GM21619 (cell line): ENCODE measurements around the gene HENMT1.

Experiments used
- ATAC-seq: cut with Tn5 transposase; IDR thresholded peaks from one replicate; pipeline ENCODE4 v1.9.1; 2021; ENCODE audit not compliant: unreplicated experiment

HENMT1 gene

DNA sequence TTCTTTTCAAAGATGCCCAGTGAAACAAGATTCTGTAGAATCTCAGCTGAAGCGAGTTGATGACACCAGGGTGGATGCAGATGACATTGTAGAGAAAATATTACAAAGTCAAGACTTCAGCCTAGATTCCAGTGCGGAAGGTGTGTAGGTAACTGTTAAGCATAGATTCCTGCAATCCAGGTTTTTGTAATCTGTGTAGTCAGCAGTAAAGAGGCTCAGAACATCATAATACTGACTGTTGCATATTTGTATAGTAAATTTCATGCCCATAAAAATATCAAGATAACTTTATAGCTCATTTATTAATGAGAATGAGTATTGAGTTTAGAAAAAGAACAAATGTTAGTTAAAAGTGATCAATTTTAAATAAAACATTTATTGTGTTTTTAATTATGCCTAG is 32.2 kb downstream of the HENMT1 start:
- ATAC-seq: no peak

DNA sequence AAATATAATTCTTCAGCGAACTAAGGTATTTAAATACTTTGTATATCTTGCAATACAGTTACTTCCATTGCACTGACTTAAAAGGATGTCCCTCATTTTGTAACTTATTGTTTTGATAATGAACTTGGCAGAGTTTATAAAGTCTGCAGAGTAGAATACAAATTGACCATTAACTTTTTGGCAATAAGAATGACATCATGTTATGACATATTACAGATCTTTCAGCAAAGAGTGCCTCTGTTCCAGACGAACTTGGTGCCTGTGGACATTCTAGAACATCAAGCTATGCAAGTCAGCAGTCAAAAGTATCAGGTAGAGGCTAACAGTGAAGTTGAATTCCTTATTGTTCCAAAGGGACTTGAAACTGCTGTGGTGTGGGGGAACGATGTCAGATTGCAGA is 32.9 kb downstream of the HENMT1 start:
- ATAC-seq: no peak

DNA sequence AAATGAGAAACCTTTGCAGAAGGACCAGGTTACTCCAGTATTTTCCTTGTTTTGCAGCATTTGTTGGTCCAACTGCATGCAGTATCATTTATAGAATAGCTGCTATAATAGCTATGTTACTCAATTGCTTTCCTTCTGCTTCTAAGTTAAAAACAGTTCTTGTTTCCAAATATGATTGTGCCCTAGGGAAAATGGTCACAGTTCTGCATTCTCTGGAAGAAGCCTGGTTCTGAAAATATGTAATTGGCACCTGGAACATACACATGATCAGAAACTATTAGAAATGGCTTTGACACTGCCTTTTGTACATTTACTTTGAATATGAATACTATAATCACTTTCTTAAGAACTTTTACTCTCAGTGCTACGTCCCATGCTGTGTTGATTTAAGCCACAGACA is 33.6 kb downstream of the HENMT1 start:
- ATAC-seq: no peak

DNA sequence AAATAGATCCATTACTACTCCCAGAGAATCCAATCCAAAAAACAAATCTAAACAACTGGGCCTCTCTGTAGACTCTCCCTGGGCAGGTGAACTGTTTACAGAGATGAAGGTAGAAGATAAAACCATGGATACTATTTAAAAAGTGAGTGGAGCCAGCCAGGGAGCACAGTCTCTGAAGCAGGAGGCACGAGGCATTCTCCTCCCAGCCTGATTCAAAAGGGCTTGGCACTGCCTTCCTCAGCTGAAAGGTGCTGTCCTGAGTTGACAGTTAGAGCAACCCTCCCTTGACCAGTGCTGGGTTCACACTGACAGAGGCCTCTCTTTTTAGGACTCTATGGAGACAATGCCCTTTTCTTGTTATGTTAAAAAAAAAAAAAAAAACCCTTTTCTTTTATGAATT is 36.8 kb downstream of the HENMT1 start:
- no peak for ATAC-seq

DNA sequence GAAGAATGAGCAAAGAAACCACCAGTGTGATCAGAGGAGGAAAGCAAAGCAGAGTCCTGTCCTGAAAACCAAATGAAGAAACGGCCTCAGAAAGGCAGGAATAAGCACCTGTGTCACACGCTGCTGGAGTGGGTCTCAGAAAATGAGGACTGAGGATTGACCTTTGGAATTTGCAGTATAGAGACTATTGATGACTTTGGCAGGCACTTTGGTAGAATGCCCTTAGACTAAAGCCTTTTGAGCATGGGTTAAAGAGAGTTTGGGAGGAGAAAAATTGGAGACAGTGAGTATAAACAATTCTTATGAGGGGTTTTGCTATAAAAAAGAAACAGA is 43.2 kb downstream of the HENMT1 start:
- no peak for ATAC-seq

DNA sequence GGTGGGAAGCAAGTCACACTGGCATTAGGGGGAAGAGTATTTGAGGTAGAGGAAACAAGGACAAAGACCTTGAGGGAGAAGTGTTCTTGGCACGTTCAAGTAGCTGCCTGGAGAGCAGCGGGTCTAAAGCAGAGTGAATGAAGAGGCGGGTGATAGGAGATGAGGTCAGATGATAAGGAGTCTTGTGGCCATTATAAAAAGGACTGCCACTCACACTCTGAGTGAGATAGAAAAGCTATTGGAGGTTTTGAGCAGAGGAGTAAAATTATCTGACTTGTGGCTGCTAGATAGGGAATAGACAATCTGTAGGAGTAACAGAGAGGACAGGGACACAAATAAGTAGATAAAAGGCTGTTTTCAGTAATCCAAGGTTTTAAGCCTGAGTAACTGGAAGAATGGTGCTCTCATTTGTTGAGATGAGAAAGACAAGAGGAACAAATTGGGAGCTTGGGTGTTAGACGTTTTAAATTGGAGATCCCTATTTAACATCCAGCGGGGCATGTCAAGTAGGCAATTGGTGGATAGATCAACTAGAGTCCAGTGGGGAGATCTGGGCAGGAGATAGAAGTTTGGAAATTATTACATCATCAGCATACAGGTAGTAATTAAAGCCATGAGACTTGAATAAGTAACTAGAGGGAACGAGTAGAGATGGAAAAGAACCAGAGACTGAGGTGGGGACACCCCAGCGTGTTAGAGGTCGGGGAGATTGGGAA is 43.7 kb downstream of the HENMT1 start:
- ATAC-seq: no peak

DNA sequence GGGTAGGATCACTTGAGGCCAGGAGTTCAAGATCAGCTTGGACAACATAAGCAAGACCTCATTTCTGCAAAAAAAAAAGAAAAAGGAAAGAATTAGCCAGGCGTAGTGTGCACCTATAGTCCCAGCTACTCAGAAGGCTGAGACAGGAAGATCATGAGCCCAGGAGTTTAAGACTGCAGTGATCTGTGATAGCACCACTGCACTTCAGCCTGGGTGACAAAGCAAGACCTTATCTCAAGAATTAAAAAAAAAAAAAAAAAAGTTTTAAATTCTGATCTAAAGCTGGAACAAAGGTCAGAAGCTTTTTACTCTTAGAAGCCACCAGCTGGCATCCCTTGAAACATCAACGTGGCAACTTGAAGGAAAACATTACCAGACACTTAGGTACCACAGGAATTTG is 45.3 kb downstream of the HENMT1 start:
- ATAC-seq: no peak

DNA sequence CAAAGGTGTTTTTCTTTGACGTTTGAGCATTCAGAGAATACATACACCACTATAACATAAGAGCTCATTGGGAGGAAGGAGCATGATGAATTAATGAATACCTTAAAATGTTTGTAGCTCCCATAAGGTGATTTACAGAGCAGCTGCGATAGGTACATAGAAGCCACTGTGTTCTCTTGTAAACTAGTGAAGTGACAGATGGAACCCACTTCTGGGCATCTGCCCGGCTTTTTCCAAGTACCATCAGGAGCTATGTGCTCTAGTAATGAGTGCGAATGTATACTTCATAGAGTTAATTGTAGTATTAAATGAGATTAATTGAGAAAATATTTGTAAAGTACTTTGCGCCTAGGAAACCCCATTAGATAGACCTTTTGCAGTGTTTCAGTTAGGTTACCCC is 48.4 kb downstream of the HENMT1 start:
- no peak for ATAC-seq

DNA sequence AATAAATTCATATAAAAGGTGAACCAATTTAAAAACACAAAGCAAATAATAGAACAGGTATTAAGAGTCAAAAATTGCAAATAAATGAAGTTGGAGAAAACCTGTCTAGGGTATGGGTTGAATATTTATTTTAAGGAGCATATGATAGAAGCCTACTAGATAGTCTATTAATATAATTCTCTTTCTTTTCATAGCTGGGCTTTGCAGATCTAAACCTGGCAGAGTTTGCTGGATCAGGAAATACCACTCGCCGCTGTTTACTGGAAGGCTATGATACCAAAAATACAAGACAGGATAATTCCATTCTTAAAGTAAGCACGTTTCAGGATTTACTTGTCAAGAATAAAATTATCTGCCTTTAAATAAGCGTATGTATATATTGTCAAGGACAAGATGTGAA is 48.9 kb downstream of the HENMT1 start:
- no peak for ATAC-seq

DNA sequence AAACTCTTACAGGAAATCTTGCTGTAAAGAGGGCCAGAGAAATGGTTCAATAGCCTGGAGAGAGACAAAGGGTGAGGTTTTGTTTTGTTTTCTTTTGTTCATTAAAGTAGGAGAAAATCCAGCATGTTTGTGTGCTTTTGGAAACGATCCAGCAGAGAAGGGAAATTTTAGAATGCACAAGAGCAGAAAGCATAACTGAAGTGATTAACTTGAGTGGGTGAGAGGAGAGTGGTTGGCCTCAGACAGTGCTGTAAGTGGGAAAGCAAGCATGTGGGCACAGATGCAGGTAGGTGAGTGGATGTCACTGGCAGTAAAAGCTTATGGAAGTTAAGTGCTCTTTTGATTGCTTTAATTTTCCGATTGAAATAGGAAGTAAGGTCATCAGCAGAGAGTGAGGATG is 50.8 kb downstream of the HENMT1 start:
- no peak for ATAC-seq

DNA sequence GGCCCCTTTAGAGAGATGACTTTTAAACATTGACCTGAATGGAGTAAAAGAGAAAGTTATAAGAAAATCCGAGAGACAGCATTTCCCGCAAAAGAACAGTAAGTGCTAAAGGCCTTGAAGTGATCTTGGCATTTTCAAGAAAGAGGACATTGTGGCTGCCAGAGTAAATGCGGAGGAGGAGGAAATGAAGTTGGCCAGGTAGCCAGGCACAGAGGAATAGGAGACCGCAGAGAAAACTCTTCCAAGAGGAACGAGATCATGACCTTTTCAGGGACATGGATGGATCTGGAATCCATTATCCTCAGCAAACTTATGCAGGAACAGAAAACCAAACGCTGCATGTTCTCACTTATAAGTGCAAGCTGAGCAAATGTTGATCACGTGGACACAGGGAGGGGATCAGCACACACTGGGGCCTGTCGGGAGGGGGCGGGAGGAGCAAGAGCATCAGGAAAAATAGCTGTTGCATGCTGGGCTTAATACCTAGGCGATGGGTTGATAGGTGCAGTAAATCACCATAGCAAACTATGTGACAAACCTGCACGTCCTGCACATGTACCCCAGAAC is 51.3 kb downstream of the HENMT1 start:
- no peak for ATAC-seq

DNA sequence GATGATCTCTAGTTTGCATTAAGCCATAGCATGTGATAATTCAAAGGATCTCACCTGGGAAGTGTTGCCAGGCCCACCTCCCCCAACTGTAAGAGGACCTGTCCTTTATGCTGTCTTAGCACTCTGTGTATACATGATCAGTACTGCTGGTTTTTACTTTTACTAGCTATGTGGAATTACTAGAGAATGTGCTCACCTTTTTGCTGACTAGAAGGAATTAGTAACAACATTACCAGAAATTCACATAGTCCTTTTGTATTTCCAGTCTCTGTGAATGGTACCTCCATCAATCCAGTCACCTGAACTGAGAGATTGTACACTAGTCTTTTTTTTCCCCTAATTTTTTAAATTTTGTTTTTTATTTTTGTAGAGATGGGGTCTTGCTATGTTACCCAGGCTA is 54.4 kb downstream of the HENMT1 start:
- ATAC-seq: no peak

DNA sequence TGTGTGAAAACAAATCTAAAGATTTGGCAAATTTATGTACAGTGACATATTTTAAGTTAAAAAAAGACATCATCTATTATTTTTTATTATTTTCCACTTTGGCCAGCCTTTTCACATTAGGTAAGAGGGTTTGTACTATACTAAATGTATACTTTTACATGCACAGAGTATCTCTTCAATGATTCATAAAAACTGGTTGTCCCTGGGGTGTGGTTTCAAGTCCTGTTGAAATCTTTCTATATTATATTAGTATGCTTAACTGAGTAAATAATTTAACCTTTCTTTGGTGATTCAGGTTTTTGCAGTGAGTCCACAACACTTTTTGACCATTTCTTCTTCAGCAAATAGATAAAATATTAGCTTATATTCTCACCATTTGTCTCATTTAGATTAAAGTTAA is 55.3 kb downstream of the HENMT1 start:
- no peak for ATAC-seq

DNA sequence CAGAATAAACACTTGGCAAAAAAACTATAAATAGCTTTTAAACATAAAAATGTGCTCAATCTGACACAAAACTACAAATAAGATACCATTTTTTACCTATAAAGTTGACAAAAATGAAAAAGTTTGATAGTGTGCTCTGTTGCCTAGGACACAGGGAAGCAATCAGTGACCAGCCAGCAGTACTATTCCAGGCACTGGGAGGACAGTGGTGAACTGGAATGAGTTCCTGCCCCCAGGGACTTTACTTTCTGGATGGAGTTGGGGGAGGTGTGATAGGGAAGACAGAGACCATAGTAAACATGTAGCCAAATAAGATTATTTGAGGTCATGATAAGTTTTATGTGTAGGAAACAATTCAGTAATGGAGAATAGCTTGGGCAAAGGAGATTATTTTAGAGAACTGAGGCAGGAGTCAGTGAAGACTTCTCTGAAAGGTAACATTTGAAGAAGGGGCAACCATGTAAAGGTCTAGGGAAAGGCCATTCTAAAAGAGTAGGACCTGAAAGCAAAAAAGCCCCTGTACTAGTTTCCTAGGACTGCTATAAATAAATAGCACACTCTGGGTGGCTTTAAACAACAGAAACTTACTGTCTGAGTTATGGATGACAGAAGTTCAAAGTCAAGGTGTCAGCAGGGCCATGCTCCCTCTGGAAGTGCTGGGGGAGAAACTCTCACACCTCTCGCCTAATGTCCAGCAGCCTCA is 59.0 kb downstream of the HENMT1 start:
- no peak for ATAC-seq

DNA sequence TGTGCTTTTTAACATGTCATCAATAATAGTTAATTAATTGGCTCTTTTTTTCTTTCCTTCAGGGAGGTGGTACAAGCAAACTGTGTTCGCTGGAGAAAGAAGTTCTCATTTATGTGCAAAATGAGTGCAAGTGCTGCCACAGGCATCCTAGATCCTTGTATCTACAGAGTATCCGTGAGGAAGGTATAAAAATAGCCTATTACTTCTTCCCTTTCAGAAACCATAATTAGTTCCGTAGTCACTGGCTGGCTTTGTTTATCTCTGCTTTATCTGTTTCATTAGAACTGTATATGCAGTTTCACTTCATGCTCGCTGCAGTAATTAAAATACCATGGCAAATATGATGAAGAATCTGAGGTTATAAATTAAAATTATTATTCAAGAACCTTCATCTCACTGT is 60.4 kb downstream of the HENMT1 start:
- no peak for ATAC-seq

DNA sequence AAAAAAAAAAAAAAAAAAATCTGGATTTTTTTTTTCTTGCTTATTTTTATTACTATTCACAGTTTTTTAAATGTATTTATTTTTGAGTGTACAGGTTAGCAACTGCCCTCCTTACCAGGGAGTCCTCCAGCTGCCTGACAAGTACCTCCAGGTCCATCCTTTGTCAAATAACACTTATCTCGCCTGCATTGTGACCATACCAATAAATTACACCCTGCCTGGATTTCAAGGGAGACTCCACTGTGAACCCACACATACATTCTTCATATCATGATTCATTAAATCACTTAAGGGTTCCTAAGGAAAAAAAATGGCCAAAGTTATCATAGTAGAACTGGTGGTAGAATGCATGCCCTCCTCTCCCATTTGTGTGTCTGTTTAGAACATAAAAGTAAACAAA is 62.6 kb downstream of the HENMT1 start:
- no peak for ATAC-seq
